T-cell (primary cell): ENCODE measurements around the gene FUZ. TPM values are rescaled to one million over a fixed set of nuclear protein-coding genes. Genes with fewer than 3 reads are reported as not detected.

ENCODE experiments used
- ATAC-seq, 4 experiments: fragments of 200-7000 bp in 3 of 4; fragments of 150-1000 bp in 1 of 4; cut with Tn5 transposase; replicated peaks in 1 of 4; 1 replicate in 3 of 4; 2 replicates in 1 of 4; pipeline ENCODE4 v1.10.0; 2021; ENCODE audit warnings: moderate library complexity in 3 of 4, mild to moderate bottlenecking in 2 of 4, moderate number of reproducible peaks in 1 of 4
- CTCF ChIA-PET, 2 donors: fragments of 300-600 bp; sonication (Branson Sonifier 250); formaldehyde crosslinking; loops; one replicate each; lab custom pipeline; 2022; ENCODE audit warnings: antibody characterized with exemption in 2 of 2; lab: Charles Lee
- POLR2A ChIA-PET, 2 donors: fragments of 300-600 bp; sonication (Branson Sonifier 250); formaldehyde crosslinking; loops; one replicate each; lab custom pipeline; 2022; ENCODE audit warnings: antibody characterized with exemption in 2 of 2; lab: Charles Lee
- DNase-seq, 35 experiments: peaks; one replicate each; pipeline versions ENCODE4 v3.0.0 to v3.0.0-alpha.2; 2013 to 2023
- H3K27ac ChIP-seq: one replicate; pipeline ENCODE4 v1.5.1; 2013; ENCODE audit warnings: low read length
- H3K27me3 ChIP-seq, 2 experiments: replicated peaks in 1 of 2; 1 replicate in 1 of 2; 2 replicates in 1 of 2; pipeline versions ENCODE4 v1.6.1 to v1.7.0; 2013; ENCODE audit warnings: low read length in 1 of 2, mixed read lengths in 1 of 2; ENCODE audit not compliant: control insufficient read depth in 2 of 2, insufficient read depth in 2 of 2; ENCODE audit errors: extremely low read depth in 1 of 2
- H3K36me3 ChIP-seq, 2 donors: 1 replicate in 1 of 2; 2 replicates in 1 of 2; pipeline versions ENCODE4 v1.6.1 to v1.7.0; 2013; ENCODE audit warnings: low read length in 1 of 2; ENCODE audit not compliant: control insufficient read depth in 2 of 2, insufficient read depth in 1 of 2; ENCODE audit errors: extremely low read depth in 1 of 2
- H3K4me1 ChIP-seq, 2 experiments: 1 replicate in 1 of 2; 2 replicates in 1 of 2; pipeline versions ENCODE4 v1.6.1 to v1.7.0; 2013; ENCODE audit warnings: low read length in 2 of 2, mixed read lengths in 1 of 2; ENCODE audit not compliant: insufficient read depth in 2 of 2, control insufficient read depth in 1 of 2; ENCODE audit errors: extremely low read depth in 1 of 2
- H3K4me3 ChIP-seq, 2 donors: 1 replicate in 1 of 2; 2 replicates in 1 of 2; pipeline versions ENCODE4 v1.5.1 to v1.7.0; 2013; ENCODE audit warnings: mild to moderate bottlenecking in 2 of 2, low read length in 1 of 2, moderate library complexity in 1 of 2; ENCODE audit not compliant: control insufficient read depth in 1 of 2; ENCODE audit errors: extremely low read depth in 1 of 2
- H3K9me3 ChIP-seq: 2 replicates; pipeline ENCODE4 v1.7.0; 2013
- H3K27ac Mint-ChIP-seq, 2 donors: one replicate each; pipeline ENCODE4 v1.8.0; 2020 to 2021; ENCODE audit warnings: mild to moderate bottlenecking in 2 of 2, mixed read lengths in 2 of 2
- H3K27me3 Mint-ChIP-seq, 2 donors: one replicate each; pipeline ENCODE4 v1.8.0; 2021 to 2022; ENCODE audit warnings: mixed read lengths in 2 of 2
- H3K36me3 Mint-ChIP-seq: one replicate; pipeline ENCODE4 v1.8.0; 2021; ENCODE audit warnings: mixed read lengths
- H3K4me1 Mint-ChIP-seq, 3 donors: one replicate each; pipeline ENCODE4 v1.8.0; 2020 to 2022; ENCODE audit warnings: mixed read lengths in 3 of 3, mild to moderate bottlenecking in 1 of 3
- H3K4me3 Mint-ChIP-seq, 3 donors: one replicate each; pipeline ENCODE4 v1.8.0; 2020 to 2022; ENCODE audit warnings: mild to moderate bottlenecking in 3 of 3, mixed read lengths in 3 of 3, moderate library complexity in 3 of 3
- H3K9me3 Mint-ChIP-seq, 3 donors: one replicate each; pipeline ENCODE4 v1.8.0; 2020 to 2022; ENCODE audit warnings: mixed read lengths in 3 of 3
- WGBS: methylation state at CpG from one replicate; pipeline ENCODE4 v1.1.5; 2013; ENCODE audit warnings: missing lambda C conversion rate; ENCODE audit not compliant: insufficient coverage; 5-methylcytosine and 5-hydroxymethylcytosine counted together
- total RNA-seq, 35 experiments: library from RNA in 6 of 35; stranded (reverse) in 6 of 35; fragments of 120-200 nt in 1 of 35; gene quantifications; one replicate each; pipeline versions ENCODE4 v1.2.1 to v1.2.4 and lab custom pipeline; 2013 to 2026

The FUZ gene
- total RNA-seq, 5 donors from 2014 or later (not counting 1 experiment from before 2014, with no cell fraction given), result 12.8 to 31.2 (median 23.7) TPM

- H3K27me3 Mint-ChIP-seq, result no peaks in the 10 kb centered on the region
- no peak overlapping the region for H3K27ac ChIP-seq
- peaks cover 46 to 50% (median 47%) of the 10 kb centered on the region in 3 donors for H3K4me1 Mint-ChIP-seq
- H3K27ac Mint-ChIP-seq, result peak overlapping the region in 1 of 2 donors; percentile 55
- H3K4me3 ChIP-seq, result no peak overlapping the region
- DNase-seq (no peak), ATAC-seq (no peak)
- H3K27me3 ChIP-seq, result no peaks in the 10 kb centered on the region
- no peaks in the 10 kb centered on the region for H3K9me3 ChIP-seq
- H3K36me3 ChIP-seq, result peaks cover 6 to 18% of the 10 kb centered on the region in 2 donors
- WGBS, result 90% methylated on average over 10 of the region's 13 CpGs
- peaks cover 26% of the 10 kb centered on the region for H3K36me3 Mint-ChIP-seq
- ChIA-PET POLR2A (no interaction called here), CTCF (no interaction called here)
- peaks cover 7 to 46% of the 10 kb centered on the region in 2 experiments for H3K4me1 ChIP-seq
- no peak overlapping the region for H3K4me3 Mint-ChIP-seq
- no peaks in the 10 kb centered on the region for H3K9me3 Mint-ChIP-seq
These were observed 41.4 kb downstream of the FUZ start for GRCh38 chr19:49771674-49772139.

GRCh38 chr19:49770529-49770928 is 42.6 kb downstream of the FUZ start:
- CTCF ChIA-PET, result interaction anchor here in 1 of 2 donors (0.7 kb wide), 1 partner anchor 727 kb away, joined by 9 read pairs; the partner anchor contains the start of gene CGB5
- H3K4me3 Mint-ChIP-seq, result no peak overlapping the region
- Histone ChIP-seq H3K27me3 (no peaks in the 10 kb centered on the region), H3K36me3 (peaks cover 6 to 16% of the 10 kb centered on the region in 2 donors), H3K4me1 (peaks cover 12 to 41% of the 10 kb centered on the region in 2 experiments), H3K27ac (no peak overlapping the region), H3K4me3 (no peak overlapping the region), H3K9me3 (no peaks in the 10 kb centered on the region)
- H3K27ac Mint-ChIP-seq, result no peak overlapping the region
- H3K36me3 Mint-ChIP-seq, result peaks cover 22% of the 10 kb centered on the region
- peaks cover 46 to 53% (median 52%) of the 10 kb centered on the region in 3 donors for H3K4me1 Mint-ChIP-seq
- DNase-seq (no peak), ATAC-seq (no peak)
- no peaks in the 10 kb centered on the region for H3K9me3 Mint-ChIP-seq
- no peaks in the 10 kb centered on the region for H3K27me3 Mint-ChIP-seq
- POLR2A ChIA-PET, result no interaction called here
- 98% methylated on average over 6 of the region's 8 CpGs for WGBS

- Mint-ChIP-seq H3K9me3 (no peaks in the 10 kb centered on the region), H3K27me3 (no peaks in the 10 kb centered on the region), H3K36me3 (peaks cover 12% of the 10 kb centered on the region), H3K4me1 (peaks cover 38 to 46% (median 45%) of the 10 kb centered on the region in 3 donors), H3K27ac (peak overlapping the region; percentile 25 to 79), H3K4me3 (peak overlapping the region; percentile 84 to 89 (median 87))
- ChIA-PET POLR2A (interaction anchor here in 1 of 2 donors (0.6 kb wide), 1 partner anchor 128 kb away, joined by 4 read pairs; no protein-coding TSS in a partner anchor), CTCF (no interaction called here)
- Histone ChIP-seq H3K36me3 (peaks cover 2 to 4% of the 10 kb centered on the region in 2 donors), H3K27ac (no peak overlapping the region), H3K9me3 (no peaks in the 10 kb centered on the region), H3K27me3 (no peaks in the 10 kb centered on the region), H3K4me1 (peaks cover 12 to 41% of the 10 kb centered on the region in 2 experiments), H3K4me3 (peak overlapping the region in 1 of 2 donors; percentile 62)
- no peak for ATAC-seq
- no peak for DNase-seq
- 89% methylated on average over 10 of the region's 12 CpGs for WGBS
These were observed 45.0 kb downstream of the FUZ start for GRCh38 chr19:49767967-49768581.

- ChIA-PET POLR2A (interaction anchor here (0.6 to 1.6 kb wide), 4 partner anchors 49 to 127 kb away, joined by 4 to 12 read pairs (median 6); partner anchors contain the start of gene MED25 (in 1 of the 2)), CTCF (interaction anchor here in 1 of 2 donors (0.6 to 1.1 kb wide), 4 partner anchors 50 to 774 kb away, joined by 3 to 9 read pairs (median 4); partner anchors contain the start of genes PIH1D1 and RUVBL2)
- Histone ChIP-seq H3K27ac (peak overlapping the region; percentile 27), H3K4me1 (peaks cover 12 to 43% of the 10 kb centered on the region in 2 experiments), H3K9me3 (no peaks in the 10 kb centered on the region), H3K27me3 (no peaks in the 10 kb centered on the region), H3K36me3 (peaks cover 0 to 4% of the 10 kb centered on the region in 2 donors), H3K4me3 (peak overlapping the region; percentile 62 to 76)
- WGBS, result under 1% methylated on average over 9 of the region's 9 CpGs
- peaks cover 38 to 46% (median 45%) of the 10 kb centered on the region in 3 donors for H3K4me1 Mint-ChIP-seq
- no peak for ATAC-seq
- peaks cover 8% of the 10 kb centered on the region for H3K36me3 Mint-ChIP-seq
- H3K9me3 Mint-ChIP-seq, result no peaks in the 10 kb centered on the region
- H3K27ac Mint-ChIP-seq, result peak overlapping the region; percentile 69 to 79
- H3K27me3 Mint-ChIP-seq, result no peaks in the 10 kb centered on the region
- H3K4me3 Mint-ChIP-seq, result peak overlapping the region; percentile 84 to 89 (median 87)
- no peak for DNase-seq
These were observed 45.7 kb downstream of the FUZ start for GRCh38 chr19:49767381-49767780.

GRCh38 chr19:49766930-49767299 is 46.2 kb downstream of the FUZ start, which contains the start of gene AP2A1:
Gene AP2A1, plus strand, starts transcription at chr19:49767001. Its CDS starts 133 bp downstream, at chr19:49767134.
- peaks cover 38 to 46% (median 45%) of the 10 kb centered on the region in 3 donors for H3K4me1 Mint-ChIP-seq
- Histone ChIP-seq H3K27ac (peak within 1 kb of the TSS; percentile 46), H3K4me3 (peak within 1 kb of the TSS; percentile 62 to 76), H3K27me3 (no peaks in the 10 kb centered on the region), H3K4me1 (peaks cover 12 to 46% of the 10 kb centered on the region in 2 experiments), H3K36me3 (peaks cover 0 to 4% of the 10 kb centered on the region in 2 donors), H3K9me3 (no peaks in the 10 kb centered on the region)
- ChIA-PET CTCF (interaction anchor here in 1 of 2 donors (0.6 to 1.1 kb wide), 9 partner anchors 10 to 773 kb away, joined by 3 to 9 read pairs (median 3); partner anchors contain the start of genes PIH1D1, RRAS and RUVBL2), POLR2A (interaction anchor here (0.5 to 1.6 kb wide), 6 partner anchors 14 to 1639 kb away, joined by 3 to 12 read pairs (median 6); partner anchors contain the start of gene MED25 (in 1 of the 2))
- 0% methylated on average over 33 of the region's 38 CpGs for WGBS
- ATAC-seq, result peak in 3 of 4 experiments; percentile 0 to 4 (median 3)
- H3K27ac Mint-ChIP-seq, result peak within 1 kb of the TSS; percentile 98 to 99
- DNase-seq, result no peak
- H3K36me3 Mint-ChIP-seq, result peaks cover 8% of the 10 kb centered on the region
- no peaks in the 10 kb centered on the region for H3K9me3 Mint-ChIP-seq
- H3K4me3 Mint-ChIP-seq, result peak within 1 kb of the TSS; percentile 84 to 94 (median 89)
- H3K27me3 Mint-ChIP-seq, result no peaks in the 10 kb centered on the region
